Esophagus muscularis mucosa (tissue), 4 donors: ENCODE measurements around the gene NOL11. TPM values are rescaled to one million over a fixed set of nuclear protein-coding genes. Genes with fewer than 3 reads are reported as not detected.

ENCODE experiments used
- DNase-seq: peaks from one replicate; pipeline ENCODE4 v3.0.0-alpha.2; 2017; ENCODE audit errors: extremely low spot score
- H3K27ac ChIP-seq, 4 donors: fragments of 200-600 bp; sonication (generic); replicated peaks in 1 of 4; 1 replicate in 3 of 4; 2 replicates in 1 of 4; pipeline ENCODE4 v1.5.1; 2016 to 2019; ENCODE audit warnings: mild to moderate bottlenecking in 1 of 4
- H3K27me3 ChIP-seq, 4 donors: fragments of 200-600 bp; sonication (generic); one replicate each; pipeline versions ENCODE4 v1.5.1 to v1.6.0; 2016 to 2019
- H3K36me3 ChIP-seq, 4 donors: fragments of 200-600 bp; sonication (generic); one replicate each; pipeline ENCODE4 v1.5.1; 2016 to 2019
- H3K4me1 ChIP-seq, 4 donors: fragments of 200-600 bp; sonication (generic); one replicate each; pipeline ENCODE4 v1.5.1; 2016 to 2019
- H3K4me3 ChIP-seq, 4 donors: fragments of 200-600 bp; sonication (generic); 1 replicate in 2 of 4; 2 replicates in 2 of 4; pipeline ENCODE4 v1.5.1; 2016 to 2019; ENCODE audit warnings: mild to moderate bottlenecking in 4 of 4, moderate library complexity in 1 of 4
- H3K9me3 ChIP-seq, 4 donors: fragments of 200-600 bp; sonication (generic); 1 replicate in 3 of 4; 2 replicates in 1 of 4; pipeline ENCODE4 v1.5.1; 2016 to 2019
- EP300 ChIP-seq: sonication (generic); formaldehyde crosslinking; IDR thresholded peaks from one replicate; pipeline ENCODE4 v1.6.1; 2017; ENCODE audit warnings: antibody characterized with exemption
- POLR2A ChIP-seq: fragments of 450-650 bp; IDR thresholded peaks from one replicate; pipeline ENCODE4 v1.6.1; 2017; ENCODE audit warnings: antibody characterized with exemption, moderate library complexity, mild to moderate bottlenecking, low read depth
- POLR2AphosphoS5 ChIP-seq, 2 donors: sonication (generic); formaldehyde crosslinking; IDR thresholded peaks; one replicate each; pipeline ENCODE4 v1.6.1; 2017; ENCODE audit warnings: antibody characterized with exemption in 2 of 2
- WGBS: methylation state at CpG from one replicate; pipeline ENCODE4 v1.1.5; 2018; 5-methylcytosine and 5-hydroxymethylcytosine counted together
- intact Hi-C: fragments of 100-400 bp; cut with DNase I; formaldehyde crosslinking; loops from one replicate; pipeline ENCODE4 v1.15.1; 2023
- total RNA-seq, 4 donors: library from RNA; depleted of rRNA; stranded (reverse); fragments of >200 nt; gene quantifications; one replicate each; pipeline versions ENCODE4 v1.1.0 to v1.2.1, GENCODE V29; 2016
- TF ChIP-seq, protein P1 (sequence below), 3 experiments: fragments of 200-600 bp in 2 of 3; fragments of 450-650 bp in 1 of 3; sonication (generic) in 2 of 3; IDR thresholded peaks; one replicate each; pipeline ENCODE4 v1.5.1; 2017 to 2019; ENCODE audit warnings: antibody characterized with exemption in 3 of 3, mild to moderate bottlenecking in 2 of 3, moderate library complexity in 1 of 3

Gene NOL11
- total RNA-seq, 4 donors from 2014 or later: 16.0 to 23.3 (median 21.3) TPM

- DNase-seq: no peak
- Histone ChIP-seq H3K4me3 (no peak overlapping the region), H3K27me3 (no peaks in the 10 kb centered on the region), H3K36me3 (peaks cover 40 to 93% (median 80%) of the 10 kb centered on the region in 4 donors), H3K4me1 (no peaks in the 10 kb centered on the region), H3K9me3 (no peaks in the 10 kb centered on the region), H3K27ac (no peak overlapping the region)
- TF ChIP-seq POLR2A: no peak
- TF ChIP-seq, protein P1, sequence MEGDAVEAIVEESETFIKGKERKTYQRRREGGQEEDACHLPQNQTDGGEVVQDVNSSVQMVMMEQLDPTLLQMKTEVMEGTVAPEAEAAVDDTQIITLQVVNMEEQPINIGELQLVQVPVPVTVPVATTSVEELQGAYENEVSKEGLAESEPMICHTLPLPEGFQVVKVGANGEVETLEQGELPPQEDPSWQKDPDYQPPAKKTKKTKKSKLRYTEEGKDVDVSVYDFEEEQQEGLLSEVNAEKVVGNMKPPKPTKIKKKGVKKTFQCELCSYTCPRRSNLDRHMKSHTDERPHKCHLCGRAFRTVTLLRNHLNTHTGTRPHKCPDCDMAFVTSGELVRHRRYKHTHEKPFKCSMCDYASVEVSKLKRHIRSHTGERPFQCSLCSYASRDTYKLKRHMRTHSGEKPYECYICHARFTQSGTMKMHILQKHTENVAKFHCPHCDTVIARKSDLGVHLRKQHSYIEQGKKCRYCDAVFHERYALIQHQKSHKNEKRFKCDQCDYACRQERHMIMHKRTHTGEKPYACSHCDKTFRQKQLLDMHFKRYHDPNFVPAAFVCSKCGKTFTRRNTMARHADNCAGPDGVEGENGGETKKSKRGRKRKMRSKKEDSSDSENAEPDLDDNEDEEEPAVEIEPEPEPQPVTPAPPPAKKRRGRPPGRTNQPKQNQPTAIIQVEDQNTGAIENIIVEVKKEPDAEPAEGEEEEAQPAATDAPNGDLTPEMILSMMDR (IDR thresholded peaks at IDR 0.05): no peak
- WGBS: 70% methylated on average over 7 of the region's 7 CpGs
- intact Hi-C loops: no loop called here
Observed at GRCh38 chr17:67730731-67731130, 13.0 kb downstream of the NOL11 start.

DNA sequence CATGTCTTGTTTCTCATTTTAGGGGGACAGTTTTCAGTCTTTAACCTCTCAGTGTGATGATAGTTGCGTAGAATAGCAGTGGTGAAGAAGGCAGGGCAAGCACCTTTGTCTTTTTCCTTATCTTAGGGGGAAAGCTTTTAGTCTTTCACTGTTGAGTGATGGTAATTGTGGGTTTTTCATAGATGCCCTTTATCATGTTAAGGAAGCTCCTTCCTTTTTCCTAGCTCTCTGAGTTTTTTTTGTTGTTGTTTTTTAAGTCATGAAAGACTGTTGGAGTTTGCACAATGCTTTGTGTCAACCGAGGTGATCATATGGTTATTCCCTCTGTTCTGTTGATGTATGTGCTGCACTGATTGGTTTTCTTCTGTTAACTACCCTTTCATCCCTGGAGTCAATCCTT, 15.7 kb downstream of the NOL11 start:
- intact Hi-C loops: no loop called here
- H3K9me3 ChIP-seq: no peaks in the 10 kb centered on the region
- H3K27me3 ChIP-seq: no peaks in the 10 kb centered on the region
- WGBS: 85% methylated on average over 2 of the region's 2 CpGs
- no peak for TF ChIP-seq POLR2AphosphoS5 (IDR thresholded peaks at IDR 0.05)
- no peak for TF ChIP-seq POLR2A
- TF ChIP-seq EP300: no peak
- TF ChIP-seq, protein P1 (IDR thresholded peaks at IDR 0.05): no peak
- no peaks in the 10 kb centered on the region for H3K4me1 ChIP-seq
- H3K36me3 ChIP-seq: peaks cover 38 to 93% (median 80%) of the 10 kb centered on the region in 4 donors
- no peak overlapping the region for H3K4me3 ChIP-seq
- no peak for DNase-seq
- no peak overlapping the region for H3K27ac ChIP-seq

GRCh38 chr17:67737145-67737544, 19.4 kb downstream of the NOL11 start:
- H3K4me1 ChIP-seq: no peaks in the 10 kb centered on the region
- WGBS: 86% methylated on average over 8 of the region's 8 CpGs
- H3K27me3 ChIP-seq: no peaks in the 10 kb centered on the region
- no peak for DNase-seq
- intact Hi-C loops: no loop called here
- H3K36me3 ChIP-seq: peaks cover 49 to 95% (median 85%) of the 10 kb centered on the region in 4 donors
- H3K9me3 ChIP-seq: no peaks in the 10 kb centered on the region
- H3K27ac ChIP-seq: no peak overlapping the region
- H3K4me3 ChIP-seq: no peak overlapping the region
- TF ChIP-seq POLR2AphosphoS5 (IDR thresholded peaks at IDR 0.05) (no peak), POLR2A (no peak), EP300 (no peak)
- TF ChIP-seq, protein P1 (IDR thresholded peaks at IDR 0.05): no peak

DNA sequence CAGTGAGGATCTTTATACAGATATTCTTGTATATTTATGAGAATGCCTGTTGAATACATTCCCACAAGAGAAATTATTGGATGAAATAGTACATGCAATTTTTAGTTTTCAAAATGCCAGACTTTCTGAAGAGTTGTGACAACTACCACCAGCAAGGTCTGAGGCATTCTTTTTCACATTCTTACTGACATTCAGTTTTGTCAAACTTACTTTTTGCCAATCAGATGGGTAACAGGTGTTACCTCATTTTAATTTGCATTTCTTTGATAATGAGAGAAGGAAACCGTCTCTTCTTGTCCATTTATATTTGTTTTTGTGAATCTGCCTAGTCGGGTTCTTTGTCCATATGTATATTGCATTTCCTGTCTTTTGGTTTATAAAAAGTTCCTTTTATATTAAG, 24.3 kb downstream of the NOL11 start:
- H3K9me3 ChIP-seq: no peaks in the 10 kb centered on the region
- 79% methylated on average over 2 of the region's 2 CpGs for WGBS
- TF ChIP-seq POLR2AphosphoS5 (IDR thresholded peaks at IDR 0.05) (no peak), POLR2A (no peak), EP300 (no peak)
- TF ChIP-seq, protein P1 (IDR thresholded peaks at IDR 0.05): no peak
- H3K27me3 ChIP-seq: no peaks in the 10 kb centered on the region
- DNase-seq: no peak
- H3K4me1 ChIP-seq: no peaks in the 10 kb centered on the region
- peaks cover 54 to 100% (median 93%) of the 10 kb centered on the region in 4 donors for H3K36me3 ChIP-seq
- no peak overlapping the region for H3K4me3 ChIP-seq
- intact Hi-C loops: no loop called here
- H3K27ac ChIP-seq: no peak overlapping the region
